NCI-H1048 (cell line): Measurements from ENCODE around the gene ALG2.

Experiments used
- DNase-seq: peaks from one replicate; lab custom pipeline; 2025; lab: John Stamatoyannopoulos, UW

The ALG2 gene

GRCh38 chr9:99171225-99172123 lies 50.3 kb downstream of the ALG2 start:
- DNase-seq: no peak

- no peak for DNase-seq
Measured at GRCh38 chr9:99169982-99170761, 51.6 kb downstream of the ALG2 start.

GRCh38 chr9:99169086-99169485 lies 52.7 kb downstream of the ALG2 start:
- DNase-seq: no peak

GRCh38 chr9:99167694-99168093 lies 54.0 kb downstream of the ALG2 start:
- DNase-seq: no peak

GRCh38 chr9:99167119-99167518 lies 54.6 kb downstream of the ALG2 start:
- DNase-seq: no peak
